ENCODE results near the gene MROH2A.
A peak's percentile ranks its signal among the peaks of the same experiment; 100 is the strongest.

Gene MROH2A

DNA sequence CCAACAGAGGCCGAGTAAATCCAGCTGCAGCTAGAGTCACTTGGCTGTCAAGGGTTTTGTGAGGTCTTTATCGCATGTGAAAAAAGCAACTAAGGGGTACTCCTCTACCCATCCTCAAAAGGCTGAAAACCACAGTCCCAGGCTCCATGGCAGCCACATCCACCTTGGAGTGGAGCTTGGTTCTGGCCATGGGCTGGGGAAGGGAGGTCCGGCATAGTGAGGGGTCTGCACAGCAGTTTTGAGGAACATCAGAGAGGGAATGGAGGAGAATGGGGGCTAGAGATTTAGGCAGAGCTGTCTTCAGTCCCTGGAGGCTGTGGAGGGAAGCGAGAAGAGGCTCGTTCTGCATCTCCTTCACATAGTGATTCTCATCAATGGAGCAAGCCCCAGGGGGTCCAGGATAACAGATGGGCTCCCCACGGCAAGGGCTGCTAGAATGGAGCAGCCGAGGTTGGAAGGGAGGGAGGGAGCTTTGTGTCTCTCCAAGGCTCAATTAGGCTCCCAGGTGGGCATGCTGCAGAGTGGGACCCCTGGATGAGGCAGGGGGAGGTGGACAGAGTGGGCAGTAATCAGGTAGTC, 21.0 kb downstream of the MROH2A start:
- TF ChIP-seq, protein P1, sequence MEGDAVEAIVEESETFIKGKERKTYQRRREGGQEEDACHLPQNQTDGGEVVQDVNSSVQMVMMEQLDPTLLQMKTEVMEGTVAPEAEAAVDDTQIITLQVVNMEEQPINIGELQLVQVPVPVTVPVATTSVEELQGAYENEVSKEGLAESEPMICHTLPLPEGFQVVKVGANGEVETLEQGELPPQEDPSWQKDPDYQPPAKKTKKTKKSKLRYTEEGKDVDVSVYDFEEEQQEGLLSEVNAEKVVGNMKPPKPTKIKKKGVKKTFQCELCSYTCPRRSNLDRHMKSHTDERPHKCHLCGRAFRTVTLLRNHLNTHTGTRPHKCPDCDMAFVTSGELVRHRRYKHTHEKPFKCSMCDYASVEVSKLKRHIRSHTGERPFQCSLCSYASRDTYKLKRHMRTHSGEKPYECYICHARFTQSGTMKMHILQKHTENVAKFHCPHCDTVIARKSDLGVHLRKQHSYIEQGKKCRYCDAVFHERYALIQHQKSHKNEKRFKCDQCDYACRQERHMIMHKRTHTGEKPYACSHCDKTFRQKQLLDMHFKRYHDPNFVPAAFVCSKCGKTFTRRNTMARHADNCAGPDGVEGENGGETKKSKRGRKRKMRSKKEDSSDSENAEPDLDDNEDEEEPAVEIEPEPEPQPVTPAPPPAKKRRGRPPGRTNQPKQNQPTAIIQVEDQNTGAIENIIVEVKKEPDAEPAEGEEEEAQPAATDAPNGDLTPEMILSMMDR (IDR thresholded peaks at IDR 0.05; ENCODE audit: extremely low read depth, insufficient read depth, missing control alignments): no peak
- DNase-seq (ENCODE audit: low spot score): no peak
- in situ Hi-C loops (cut with MboI; ENCODE audit: low pct_unique_long_range_greater_than_20kb, low sequenced_read_pairs, unreplicated experiment): no loop called here

DNA sequence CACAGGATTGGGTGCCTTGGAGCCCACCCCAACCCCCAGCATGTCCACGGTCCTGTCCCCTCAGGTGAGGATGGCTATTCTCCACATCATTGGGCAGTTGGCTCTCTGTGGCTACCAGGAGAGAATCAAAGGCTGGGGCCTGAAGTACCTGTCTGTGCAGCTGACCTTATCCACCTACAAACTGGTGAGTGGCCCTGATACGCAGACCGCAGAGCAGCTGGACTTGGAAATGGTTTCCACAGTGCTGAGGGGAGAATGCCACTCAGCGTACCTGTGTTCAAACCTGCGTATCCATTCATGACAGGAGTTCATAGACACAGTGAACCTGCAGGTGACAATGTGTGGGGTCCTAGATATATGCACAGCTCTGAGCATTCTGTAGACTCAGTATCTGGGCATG, 21.6 kb downstream of the MROH2A start:
- no peak for DNase-seq (ENCODE audit: low spot score)
- in situ Hi-C loops (cut with MboI; ENCODE audit: low pct_unique_long_range_greater_than_20kb, low sequenced_read_pairs, unreplicated experiment): no loop called here
- TF ChIP-seq, protein P1 (IDR thresholded peaks at IDR 0.05; ENCODE audit: extremely low read depth, insufficient read depth, missing control alignments): no peak

DNA sequence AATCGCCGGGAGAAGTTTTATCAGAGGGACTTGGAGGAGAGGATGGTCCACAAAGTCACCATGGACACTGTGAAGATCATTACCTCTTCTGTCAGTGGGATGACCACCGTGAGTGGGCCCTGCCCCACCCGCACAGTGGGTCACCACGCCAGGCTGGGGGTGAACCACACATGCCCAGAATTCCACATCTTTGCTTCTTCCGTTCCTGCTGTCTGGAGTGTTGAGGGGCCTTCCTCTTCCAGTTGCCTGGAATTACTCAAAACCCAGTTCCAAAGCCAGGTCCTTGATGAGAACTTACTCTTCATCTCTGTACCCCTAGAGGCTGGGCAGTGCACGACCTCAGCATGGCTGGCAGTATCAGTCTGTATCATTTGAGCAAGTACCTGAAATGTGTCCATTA, 22.1 kb downstream of the MROH2A start:
- TF ChIP-seq, protein P1 (IDR thresholded peaks at IDR 0.05; ENCODE audit: extremely low read depth, insufficient read depth, missing control alignments): no peak
- in situ Hi-C loops (cut with MboI; ENCODE audit: low pct_unique_long_range_greater_than_20kb, low sequenced_read_pairs, unreplicated experiment): no loop called here
- no peak for DNase-seq (ENCODE audit: low spot score)

DNA sequence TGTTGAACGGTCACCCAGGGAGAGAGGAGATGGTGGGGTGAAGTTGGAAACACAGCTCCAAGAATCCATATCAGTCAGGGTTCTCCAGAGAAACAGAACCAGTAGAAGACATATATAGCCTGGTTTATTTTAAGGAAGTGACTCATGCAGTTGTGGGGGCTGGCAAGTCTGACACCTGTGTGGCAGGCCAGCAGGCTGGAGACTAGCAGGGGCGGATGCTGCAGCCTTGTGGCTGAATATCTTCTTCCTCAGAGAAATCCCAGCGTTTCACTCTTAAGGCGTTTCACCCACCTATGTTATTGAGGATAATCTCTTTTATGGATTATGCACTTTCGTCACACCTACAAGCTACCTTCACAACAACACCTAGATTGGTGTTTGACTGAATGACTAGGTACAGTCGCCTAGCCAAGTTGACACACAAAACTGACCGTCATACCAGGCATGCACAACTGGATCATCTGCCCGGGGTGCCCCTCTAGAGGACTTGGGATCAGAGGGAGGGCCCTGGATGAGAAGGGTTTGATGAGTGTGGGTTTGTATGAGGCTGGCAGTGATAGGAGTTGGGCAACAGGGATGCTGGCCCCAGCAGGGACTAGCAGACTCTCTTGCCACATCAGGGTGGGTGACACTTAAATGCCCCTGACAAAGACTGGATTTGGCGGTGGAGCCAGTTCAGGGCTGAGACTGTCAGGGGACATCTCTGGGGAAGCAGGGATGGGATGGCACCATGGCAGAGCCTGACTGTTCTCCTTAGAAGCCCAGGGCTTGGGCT, 23.4 kb downstream of the MROH2A start:
- TF ChIP-seq, protein P1 (IDR thresholded peaks at IDR 0.05; ENCODE audit: extremely low read depth, insufficient read depth, missing control alignments): peak; percentile 5
- in situ Hi-C loops (cut with MboI; ENCODE audit: low pct_unique_long_range_greater_than_20kb, low sequenced_read_pairs, unreplicated experiment): no loop called here
- no peak for DNase-seq (ENCODE audit: low spot score)

DNA sequence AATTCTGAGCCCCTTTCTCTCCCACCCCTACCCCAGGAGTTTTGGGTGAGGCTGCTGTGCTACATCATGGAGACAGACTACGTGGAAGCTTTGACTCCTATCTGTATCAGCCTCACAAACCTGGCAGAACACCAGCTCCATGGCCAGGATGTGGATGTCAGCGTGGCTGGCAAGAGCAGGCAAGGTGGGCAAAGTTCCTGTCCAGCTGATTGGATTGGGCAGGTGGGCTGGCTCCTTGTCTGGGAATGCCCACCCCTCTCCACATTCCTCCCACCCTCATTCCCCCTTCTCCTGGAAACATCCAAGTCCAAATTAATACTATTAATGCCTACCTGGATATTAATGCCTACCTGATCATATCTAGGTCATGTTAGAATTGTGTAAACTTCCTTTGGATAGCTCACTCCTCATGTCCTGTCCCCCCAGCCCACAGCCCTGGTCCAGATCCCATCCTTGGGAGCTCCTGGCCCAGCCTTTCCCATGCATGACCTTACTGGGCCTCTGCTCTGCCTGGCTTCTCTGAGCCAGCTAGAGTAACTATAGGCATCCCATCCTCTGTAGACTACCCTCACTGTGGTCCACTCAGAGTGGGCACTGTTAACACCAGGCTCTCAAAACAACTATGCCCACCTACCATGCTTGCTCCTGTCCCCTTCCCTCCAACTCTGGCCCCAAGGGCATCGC, 24.1 kb downstream of the MROH2A start:
- no peak for DNase-seq (ENCODE audit: low spot score)
- in situ Hi-C loops (cut with MboI; ENCODE audit: low pct_unique_long_range_greater_than_20kb, low sequenced_read_pairs, unreplicated experiment): no loop called here
- TF ChIP-seq, protein P1 (IDR thresholded peaks at IDR 0.05; ENCODE audit: extremely low read depth, insufficient read depth, missing control alignments): no peak

DNA sequence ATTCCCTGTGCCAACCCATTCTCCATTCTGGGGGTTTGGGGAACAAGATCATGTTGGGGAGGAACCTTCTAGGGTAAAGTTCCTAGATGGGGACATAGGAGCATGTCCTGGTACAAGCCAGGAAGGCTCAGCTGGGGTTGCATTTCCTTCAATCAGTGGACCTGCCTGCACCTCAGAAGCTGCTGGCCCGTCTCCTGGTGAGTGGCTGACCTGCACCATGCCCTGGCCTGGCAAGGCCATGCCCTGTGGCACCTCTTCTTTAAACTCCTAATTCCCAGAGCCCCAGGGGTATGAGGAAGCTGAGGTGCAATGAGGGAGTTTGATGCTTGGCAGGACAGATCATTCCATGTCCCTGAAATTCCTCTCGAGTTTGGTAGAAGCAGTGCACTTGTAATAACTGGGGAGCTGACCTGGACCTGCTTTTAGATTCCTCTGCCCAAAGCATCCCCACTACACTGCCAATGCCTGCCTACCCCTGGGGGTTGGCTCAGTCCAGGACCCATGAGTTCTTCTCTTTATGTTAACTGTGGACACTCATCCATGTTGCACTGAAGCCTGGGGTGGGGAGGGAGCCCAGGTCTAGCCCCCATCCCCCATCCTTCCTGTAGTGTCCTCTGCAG, 25.3 kb downstream of the MROH2A start:
- DNase-seq (ENCODE audit: low spot score): no peak
- in situ Hi-C loops (cut with MboI; ENCODE audit: low pct_unique_long_range_greater_than_20kb, low sequenced_read_pairs, unreplicated experiment): no loop called here
- TF ChIP-seq, protein P1 (IDR thresholded peaks at IDR 0.05; ENCODE audit: extremely low read depth, insufficient read depth, missing control alignments): no peak

Data from GM13977 (cell line).